CD4-positive, alpha-beta T cell treated with Interleukin-15 for 4 hours (primary cell): ENCODE data around the gene PPM1J.
"Not testable (repeated sequence)": the region's sequence is repeated elsewhere in the genome, so short reads cannot be mapped to it uniquely, and the experiment has no call there.

Source experiments
- DNase-seq: peaks from one replicate; pipeline ENCODE4 v3.0.0-alpha.2; 2020; ENCODE audit warnings: low spot score

Gene PPM1J

GRCh38 chr1:112715264-112716053 is at the start of gene PPM1J:
TSS of gene PPM1J (minus strand) at chr1:112715332. CDS start at chr1:112715301, 31 bp downstream.
- DNase-seq, result peak; percentile 99

- no peak for DNase-seq
Observed at GRCh38 chr1:112762541-112763500, 47.7 kb upstream of the PPM1J start.

- no peak for DNase-seq
Observed at GRCh38 chr1:112761714-112762480, 46.8 kb upstream of the PPM1J start.

GRCh38 chr1:112759228-112759627 is 44.1 kb upstream of the PPM1J start:
- no peak for DNase-seq

GRCh38 chr1:112754116-112754628 is 39.0 kb upstream of the PPM1J start:
- DNase-seq, result no peak

GRCh38 chr1:112748396-112748795 is 33.3 kb upstream of the PPM1J start:
- no peak for DNase-seq

- no peak for DNase-seq
Observed at GRCh38 chr1:112744009-112744578, 29.0 kb upstream of the PPM1J start.

- no peak for DNase-seq
Observed at GRCh38 chr1:112743174-112744008, 28.3 kb upstream of the PPM1J start.

- DNase-seq, result no peak
Observed at GRCh38 chr1:112737573-112737972, 22.4 kb upstream of the PPM1J start.

GRCh38 chr1:112735752-112736151 is 20.6 kb upstream of the PPM1J start:
- no peak for DNase-seq

GRCh38 chr1:112731451-112731850 is 16.3 kb upstream of the PPM1J start:
- DNase-seq, result no peak

- DNase-seq, result no peak
Observed at GRCh38 chr1:112729909-112730308, 14.8 kb upstream of the PPM1J start.

- not testable (repeated sequence) for DNase-seq
Observed at GRCh38 chr1:112729011-112729410, 13.9 kb upstream of the PPM1J start.

- not testable (repeated sequence) for DNase-seq
Observed at GRCh38 chr1:112728306-112728971, 13.3 kb upstream of the PPM1J start.

- DNase-seq, result no peak
Observed at GRCh38 chr1:112727716-112728115, 12.6 kb upstream of the PPM1J start.

- not testable (repeated sequence) for DNase-seq
Observed at GRCh38 chr1:112724240-112724639, 9.1 kb upstream of the PPM1J start.

- no peak for DNase-seq
Observed at GRCh38 chr1:112723511-112723839, 8.3 kb upstream of the PPM1J start.

- no peak for DNase-seq
Observed at GRCh38 chr1:112722601-112723510, 7.7 kb upstream of the PPM1J start.

- no peak for DNase-seq
Observed at GRCh38 chr1:112721966-112722524, 6.9 kb upstream of the PPM1J start.
